ENCODE results near the gene PLOD1. TPM values are rescaled to one million over a fixed set of nuclear protein-coding genes. Genes with fewer than 3 reads are reported as not detected.

Gene PLOD1
- total and polyA plus RNA-seq, 2 of the 13 experiments (the other 11 are each of a cell fraction or from before 2014, with no cell fraction given) = 70.1 to 318 TPM

DNA sequence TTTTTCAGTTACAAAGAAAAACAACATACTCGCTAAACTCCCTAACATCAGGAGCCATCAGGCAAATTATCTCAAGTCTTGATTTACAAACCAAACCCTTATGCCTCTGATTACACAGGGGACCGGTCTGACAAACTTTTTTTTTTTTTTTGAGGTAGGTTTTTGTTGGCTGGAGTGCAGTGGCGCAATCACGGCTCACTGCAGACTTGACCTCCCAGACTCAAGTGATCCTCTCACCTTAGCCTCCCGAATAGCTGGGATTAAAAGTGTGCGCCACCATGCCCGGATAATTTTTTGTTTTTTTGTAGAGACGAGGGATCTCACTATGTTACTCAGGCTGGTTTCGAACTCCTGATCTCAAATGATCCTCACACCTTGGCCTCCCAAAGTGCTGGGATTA, 81.0 kb downstream of the PLOD1 start:
- ChIA-PET CTCF (ENCODE audit: low intra/inter-chr PET ratio, low total read pairs) (no interaction called here), POLR2A (no interaction called here)
- Histone ChIP-seq H3K27me3 (ENCODE audit: control insufficient read depth in 1 of 2, insufficient read depth in 2 of 2, low read length in 2 of 2) (no peaks in the 10 kb centered on the region), H3K27ac (ENCODE audit: extremely low read length, insufficient read depth, low read length) (no peak overlapping the region), H3K4me2 (ENCODE audit: low read depth, low read length) (no peak overlapping the region), H3K9ac (ENCODE audit: insufficient read depth, low read depth, low read length) (no peak overlapping the region), H4K20me1 (ENCODE audit: insufficient read depth, low read length) (no peaks in the 10 kb centered on the region), H3K36me3 (replicated peaks in 1 of 2; ENCODE audit: control insufficient read depth in 1 of 2, insufficient read depth in 2 of 2, low read length in 2 of 2) (peaks cover 17 to 24% of the 10 kb centered on the region in 2 experiments), H3K4me3 (replicated peaks in 1 of 3; ENCODE audit: insufficient read depth in 1 of 3, low read depth in 2 of 3, low read length in 3 of 3) (no peak overlapping the region), H3K4me1 (ENCODE audit: insufficient read depth, low read length) (peaks cover 6% of the 10 kb centered on the region), H2AFZ (ENCODE audit: low read length) (no peak overlapping the region), H3K9me3 (ENCODE audit: low read length) (no peaks in the 10 kb centered on the region), H3K79me2 (ENCODE audit: insufficient read depth, low read length) (peaks cover 6% of the 10 kb centered on the region)
- intact Hi-C loops (cut with micrococcal nuclease; ENCODE audit: unreplicated experiment) (no loop called here), in situ Hi-C loops (cut with HindIII; ENCODE audit: extremely low pct_ligation_motif_present, low pct_unique_long_range_greater_than_20kb) (no loop called here)
- ATAC-seq (no peak), FAIRE-seq (no peak), DNase-seq (ENCODE audit: low spot score) (no peak)
- TF ChIP-seq, protein P1, sequence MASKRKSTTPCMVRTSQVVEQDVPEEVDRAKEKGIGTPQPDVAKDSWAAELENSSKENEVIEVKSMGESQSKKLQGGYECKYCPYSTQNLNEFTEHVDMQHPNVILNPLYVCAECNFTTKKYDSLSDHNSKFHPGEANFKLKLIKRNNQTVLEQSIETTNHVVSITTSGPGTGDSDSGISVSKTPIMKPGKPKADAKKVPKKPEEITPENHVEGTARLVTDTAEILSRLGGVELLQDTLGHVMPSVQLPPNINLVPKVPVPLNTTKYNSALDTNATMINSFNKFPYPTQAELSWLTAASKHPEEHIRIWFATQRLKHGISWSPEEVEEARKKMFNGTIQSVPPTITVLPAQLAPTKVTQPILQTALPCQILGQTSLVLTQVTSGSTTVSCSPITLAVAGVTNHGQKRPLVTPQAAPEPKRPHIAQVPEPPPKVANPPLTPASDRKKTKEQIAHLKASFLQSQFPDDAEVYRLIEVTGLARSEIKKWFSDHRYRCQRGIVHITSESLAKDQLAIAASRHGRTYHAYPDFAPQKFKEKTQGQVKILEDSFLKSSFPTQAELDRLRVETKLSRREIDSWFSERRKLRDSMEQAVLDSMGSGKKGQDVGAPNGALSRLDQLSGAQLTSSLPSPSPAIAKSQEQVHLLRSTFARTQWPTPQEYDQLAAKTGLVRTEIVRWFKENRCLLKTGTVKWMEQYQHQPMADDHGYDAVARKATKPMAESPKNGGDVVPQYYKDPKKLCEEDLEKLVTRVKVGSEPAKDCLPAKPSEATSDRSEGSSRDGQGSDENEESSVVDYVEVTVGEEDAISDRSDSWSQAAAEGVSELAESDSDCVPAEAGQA (IDR thresholded peaks at IDR 0.05; ENCODE audit: low read depth) = no peak
- TF ChIP-seq, protein P1 (CRISPR knock-in tag; IDR thresholded peaks at IDR 0.05; ENCODE audit: borderline replicate concordance) = no peak
- no peak for TF ChIP-seq SYNCRIP (IDR thresholded peaks at IDR 0.05; ENCODE audit: insufficient read depth, low read depth, low read length)
- no peak for TF ChIP-seq ZC3H4 (CRISPR knock-in tag; IDR thresholded peaks at IDR 0.05; ENCODE audit: borderline replicate concordance)
- no peak for TF ChIP-seq BHLHE40 (IDR thresholded peaks at IDR 0.05; ENCODE audit: low read length)
- no peak for TF ChIP-seq ZNF773 (CRISPR knock-in tag; IDR thresholded peaks at IDR 0.05; ENCODE audit: borderline replicate concordance)
- no peak for TF ChIP-seq WIZ (CRISPR knock-in tag; IDR thresholded peaks at IDR 0.05)
- TF ChIP-seq, protein P2, sequence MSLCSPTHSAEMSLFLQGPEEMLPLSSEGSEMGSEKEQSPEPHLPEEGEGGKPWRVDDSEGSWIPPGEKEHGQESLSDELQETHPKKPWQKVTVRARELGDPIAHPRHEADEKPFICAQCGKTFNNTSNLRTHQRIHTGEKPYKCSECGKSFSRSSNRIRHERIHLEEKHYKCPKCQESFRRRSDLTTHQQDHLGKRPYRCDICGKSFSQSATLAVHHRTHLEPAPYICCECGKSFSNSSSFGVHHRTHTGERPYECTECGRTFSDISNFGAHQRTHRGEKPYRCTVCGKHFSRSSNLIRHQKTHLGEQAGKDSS (CRISPR knock-in tag; IDR thresholded peaks at IDR 0.05; ENCODE audit: borderline replicate concordance, low read depth) = no peak
- TF ChIP-seq NFYC (CRISPR knock-in tag; IDR thresholded peaks at IDR 0.05) = no peak
- TF ChIP-seq, protein P3, sequence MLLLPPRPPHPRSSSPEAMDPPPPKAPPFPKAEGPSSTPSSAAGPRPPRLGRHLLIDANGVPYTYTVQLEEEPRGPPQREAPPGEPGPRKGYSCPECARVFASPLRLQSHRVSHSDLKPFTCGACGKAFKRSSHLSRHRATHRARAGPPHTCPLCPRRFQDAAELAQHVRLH (CRISPR knock-in tag; IDR thresholded peaks at IDR 0.05; ENCODE audit: borderline replicate concordance, low read depth) = no peak
- TF ChIP-seq ZNF136 (CRISPR knock-in tag; IDR thresholded peaks at IDR 0.05; ENCODE audit: low read depth) = no peak
- TF ChIP-seq ZNF180 (CRISPR knock-in tag; IDR thresholded peaks at IDR 0.05; ENCODE audit: borderline replicate concordance, low read depth) = no peak
- TF ChIP-seq, protein P4, sequence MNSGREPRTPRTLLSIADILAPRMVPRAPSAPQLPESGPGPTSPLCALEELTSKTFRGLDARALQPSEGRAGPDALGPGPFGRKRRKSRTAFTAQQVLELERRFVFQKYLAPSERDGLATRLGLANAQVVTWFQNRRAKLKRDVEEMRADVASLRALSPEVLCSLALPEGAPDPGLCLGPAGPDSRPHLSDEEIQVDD (CRISPR knock-in tag; IDR thresholded peaks at IDR 0.05; ENCODE audit: borderline replicate concordance) = no peak
- 95% methylated on average over 9 of the region's 9 CpGs for WGBS (ENCODE audit: low lambda C conversion rate)
- no TSS peak for BruUV-seq (replicated peaks)
